ENCODE results near the gene HOXC12. TPM values are rescaled to one million over a fixed set of nuclear protein-coding genes. Genes with fewer than 3 reads are reported as not detected.

Gene HOXC12
- total RNA-seq, 1 donor from 2014 or later = not detected

DNA sequence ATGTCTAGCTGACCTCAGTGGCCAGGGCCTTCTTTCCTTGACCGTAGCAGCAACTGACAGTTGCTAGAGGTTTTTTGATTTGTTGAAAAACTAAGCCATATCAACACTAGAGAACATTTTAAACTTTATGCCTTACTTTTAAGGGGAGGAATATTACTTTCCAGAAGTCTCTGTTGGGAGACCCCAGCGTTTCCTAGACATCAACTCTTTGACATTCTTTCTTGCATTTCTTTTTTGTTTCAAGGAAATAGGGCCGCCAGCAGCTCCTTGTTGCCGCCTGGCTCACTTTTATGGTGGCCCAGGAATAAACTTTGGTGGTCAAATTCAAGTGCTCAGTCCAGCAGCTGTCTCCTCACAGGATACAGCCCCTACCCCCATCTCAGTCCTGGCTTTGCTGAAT, 15.7 kb downstream of the HOXC12 start:
- Mint-ChIP-seq H3K4me1 (ENCODE audit: low read depth) (no peaks in the 10 kb centered on the region), H3K4me3 (ENCODE audit: low read depth) (no peak overlapping the region)

DNA sequence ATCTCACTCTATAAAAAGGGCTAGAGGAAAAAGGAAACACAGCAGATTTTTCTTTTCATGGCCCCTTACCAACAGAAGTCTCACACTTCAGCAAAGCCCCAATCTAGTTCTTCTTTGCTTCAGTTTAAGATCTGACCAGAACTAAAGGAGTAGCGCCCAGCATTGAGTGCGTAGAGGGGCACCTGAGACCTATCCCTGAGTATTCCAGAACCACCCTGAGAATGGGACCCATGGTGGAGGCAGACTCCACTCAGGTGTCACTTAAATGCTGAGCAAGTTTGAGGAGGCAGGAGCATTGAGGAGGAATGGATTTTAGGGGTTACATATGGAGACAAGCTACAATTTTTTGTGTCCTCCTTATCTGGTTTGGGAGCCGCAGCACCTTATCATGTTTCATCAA, 16.4 kb downstream of the HOXC12 start:
- Mint-ChIP-seq H3K27me3 (peaks cover 93% of the 10 kb centered on the region), H3K9me3 (ENCODE audit: low read depth) (no peaks in the 10 kb centered on the region), H3K4me3 (ENCODE audit: low read depth) (no peak overlapping the region), H3K27ac (no peak overlapping the region), H3K36me3 (ENCODE audit: insufficient read depth) (no peaks in the 10 kb centered on the region), H3K4me1 (ENCODE audit: low read depth) (no peaks in the 10 kb centered on the region)
- no peak for DNase-seq (ENCODE audit: low spot score, unreplicated experiment)
- TF ChIP-seq, protein P1, sequence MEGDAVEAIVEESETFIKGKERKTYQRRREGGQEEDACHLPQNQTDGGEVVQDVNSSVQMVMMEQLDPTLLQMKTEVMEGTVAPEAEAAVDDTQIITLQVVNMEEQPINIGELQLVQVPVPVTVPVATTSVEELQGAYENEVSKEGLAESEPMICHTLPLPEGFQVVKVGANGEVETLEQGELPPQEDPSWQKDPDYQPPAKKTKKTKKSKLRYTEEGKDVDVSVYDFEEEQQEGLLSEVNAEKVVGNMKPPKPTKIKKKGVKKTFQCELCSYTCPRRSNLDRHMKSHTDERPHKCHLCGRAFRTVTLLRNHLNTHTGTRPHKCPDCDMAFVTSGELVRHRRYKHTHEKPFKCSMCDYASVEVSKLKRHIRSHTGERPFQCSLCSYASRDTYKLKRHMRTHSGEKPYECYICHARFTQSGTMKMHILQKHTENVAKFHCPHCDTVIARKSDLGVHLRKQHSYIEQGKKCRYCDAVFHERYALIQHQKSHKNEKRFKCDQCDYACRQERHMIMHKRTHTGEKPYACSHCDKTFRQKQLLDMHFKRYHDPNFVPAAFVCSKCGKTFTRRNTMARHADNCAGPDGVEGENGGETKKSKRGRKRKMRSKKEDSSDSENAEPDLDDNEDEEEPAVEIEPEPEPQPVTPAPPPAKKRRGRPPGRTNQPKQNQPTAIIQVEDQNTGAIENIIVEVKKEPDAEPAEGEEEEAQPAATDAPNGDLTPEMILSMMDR (IDR thresholded peaks at IDR 0.05; ENCODE audit: unreplicated experiment) = no peak

More for the DNA sequence above, 15.7 kb downstream of the HOXC12 start:
- H3K9me3 Mint-ChIP-seq (ENCODE audit: low read depth) = no peaks in the 10 kb centered on the region
- no peak for DNase-seq (ENCODE audit: low spot score, unreplicated experiment)
- TF ChIP-seq, protein P1 (IDR thresholded peaks at IDR 0.05; ENCODE audit: unreplicated experiment) = no peak
- H3K27ac Mint-ChIP-seq = no peak overlapping the region
- peaks cover 93% of the 10 kb centered on the region for H3K27me3 Mint-ChIP-seq
- no peaks in the 10 kb centered on the region for H3K36me3 Mint-ChIP-seq (ENCODE audit: insufficient read depth)

DNA sequence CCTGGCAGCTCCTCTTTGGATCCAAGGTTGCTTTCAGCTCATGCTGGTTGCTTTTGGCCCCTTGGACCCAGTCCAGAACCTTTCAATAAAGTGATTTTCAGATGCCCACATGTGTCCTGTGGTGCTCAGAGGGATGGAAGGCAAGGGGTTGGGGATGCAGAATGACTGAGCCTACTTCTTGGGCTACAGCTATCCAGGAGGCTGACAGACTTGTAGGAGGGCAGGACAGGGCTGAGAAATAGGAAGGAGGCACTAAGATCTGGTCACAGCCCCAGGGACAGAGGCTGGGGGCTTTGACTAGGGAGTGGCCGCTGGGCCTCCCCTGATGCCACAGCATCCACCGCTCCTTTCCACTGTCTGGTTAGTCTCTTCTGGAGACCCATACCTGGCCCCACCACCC, 17.0 kb downstream of the HOXC12 start:
- Mint-ChIP-seq H3K4me1 (ENCODE audit: low read depth) (no peaks in the 10 kb centered on the region), H3K9me3 (ENCODE audit: low read depth) (no peaks in the 10 kb centered on the region), H3K27me3 (peaks cover 93% of the 10 kb centered on the region), H3K4me3 (ENCODE audit: low read depth) (no peak overlapping the region), H3K27ac (no peak overlapping the region), H3K36me3 (ENCODE audit: insufficient read depth) (no peaks in the 10 kb centered on the region)
- no peak for DNase-seq (ENCODE audit: low spot score, unreplicated experiment)
- TF ChIP-seq, protein P1 (IDR thresholded peaks at IDR 0.05; ENCODE audit: unreplicated experiment) = no peak

DNA sequence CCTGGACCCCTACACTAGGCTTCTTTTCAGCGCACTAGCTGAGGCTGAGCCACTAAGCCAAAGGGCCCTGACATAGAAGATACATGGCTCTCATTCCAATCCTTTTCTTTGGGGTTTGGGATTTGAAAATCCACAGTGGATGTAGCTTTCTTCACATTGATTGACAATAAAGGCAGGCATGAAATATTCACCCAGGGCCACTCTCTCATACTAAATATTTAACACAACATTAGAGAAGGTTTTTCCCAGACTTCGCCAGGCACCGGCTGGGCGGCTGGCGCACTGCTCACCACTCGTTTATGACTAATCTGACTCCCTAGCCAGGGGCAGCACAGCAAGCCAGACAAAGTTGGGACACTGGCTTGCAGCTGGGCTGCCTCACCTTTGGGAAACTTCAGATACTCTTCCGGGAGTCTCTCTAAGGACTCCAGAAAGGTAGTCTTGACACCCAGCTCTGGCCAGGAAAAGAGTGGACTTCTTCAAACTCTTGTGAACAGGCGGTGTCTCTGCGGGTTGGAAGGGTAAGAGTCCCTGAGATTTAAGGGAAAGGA, 17.5 kb downstream of the HOXC12 start:
- Mint-ChIP-seq H3K27ac (no peak overlapping the region), H3K27me3 (peaks cover 93% of the 10 kb centered on the region), H3K4me3 (ENCODE audit: low read depth) (no peak overlapping the region), H3K9me3 (ENCODE audit: low read depth) (no peaks in the 10 kb centered on the region), H3K36me3 (ENCODE audit: insufficient read depth) (no peaks in the 10 kb centered on the region), H3K4me1 (ENCODE audit: low read depth) (no peaks in the 10 kb centered on the region)
- DNase-seq (ENCODE audit: low spot score, unreplicated experiment) = no peak
- TF ChIP-seq, protein P1 (IDR thresholded peaks at IDR 0.05; ENCODE audit: unreplicated experiment) = no peak

DNA sequence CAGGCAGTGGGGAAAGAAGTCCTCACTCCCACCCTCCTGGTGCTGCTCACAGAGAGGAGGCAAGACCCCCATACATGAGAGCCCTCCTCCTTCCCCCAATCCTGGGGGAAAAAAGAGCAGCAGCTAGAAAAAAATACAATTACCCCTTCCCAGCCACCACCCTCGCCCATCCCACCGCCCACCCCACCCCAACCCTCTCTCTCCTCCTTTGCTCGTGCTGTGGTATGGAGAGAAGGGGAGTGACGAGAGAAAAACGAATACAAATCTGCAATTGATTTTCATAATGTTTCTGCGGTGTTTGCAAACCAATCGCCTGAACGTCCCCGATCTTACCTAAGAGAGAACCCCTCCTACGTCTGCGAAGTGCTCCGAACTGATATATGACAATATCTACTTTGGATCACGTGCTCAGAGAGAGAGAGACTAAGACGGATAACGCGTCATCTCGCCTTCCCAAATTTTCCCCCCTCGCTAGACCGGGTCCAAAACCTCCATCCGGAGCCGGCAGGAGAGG, 18.1 kb downstream of the HOXC12 start, which contains the start of gene HOXC11:
Gene HOXC11, plus strand, starts transcription at position 405 of the 514 bp plus-strand sequence. CDS start 116 bp downstream, outside the sequence.
- H3K4me3 Mint-ChIP-seq (ENCODE audit: low read depth) = no peak within 1 kb of the TSS
- no peak for DNase-seq (ENCODE audit: low spot score, unreplicated experiment)
- H3K9me3 Mint-ChIP-seq (ENCODE audit: low read depth) = no peaks in the 10 kb centered on the region
- H3K4me1 Mint-ChIP-seq (ENCODE audit: low read depth) = no peaks in the 10 kb centered on the region
- H3K27ac Mint-ChIP-seq = no peak within 1 kb of the TSS
- TF ChIP-seq, protein P1 (IDR thresholded peaks at IDR 0.05; ENCODE audit: unreplicated experiment) = no peak
- peaks cover 93% of the 10 kb centered on the region for H3K27me3 Mint-ChIP-seq
- H3K36me3 Mint-ChIP-seq (ENCODE audit: insufficient read depth) = no peaks in the 10 kb centered on the region

All from progenitor cell of endocrine pancreas (in vitro differentiated cells).